Measurements from ENCODE around the gene BIRC6.
"Not testable (repeated sequence)": the region's sequence is repeated elsewhere in the genome, so short reads cannot be mapped to it uniquely, and the experiment has no call there.

GRCh38 chr2:32329180-32329980 lies 27.4 kb upstream of the BIRC6 start:
- TF ChIP-seq CTCF, POLR2A (IDR thresholded peaks at IDR 0.05): not testable (repeated sequence)
